GM19238 (cell line): ENCODE measurements around the gene TNRC6C.

ENCODE experiments used
- DNase-seq: peaks from one replicate; pipeline ENCODE4 v3.0.0; 2011; ENCODE audit warnings: low spot score; ENCODE audit not compliant: insufficient read length

Gene TNRC6C

GRCh38 chr17:78012428-78012827 lies 53.9 kb downstream of the TNRC6C start:
- no peak for DNase-seq

GRCh38 chr17:78013683-78014467 lies 55.4 kb downstream of the TNRC6C start:
- DNase-seq, result no peak

- no peak for DNase-seq
Measured at GRCh38 chr17:78014646-78015045, 56.1 kb downstream of the TNRC6C start.

GRCh38 chr17:78016852-78017251 lies 58.3 kb downstream of the TNRC6C start:
- no peak for DNase-seq

- no peak for DNase-seq
Measured at GRCh38 chr17:78019367-78019975, 61.0 kb downstream of the TNRC6C start.

GRCh38 chr17:78019976-78020716 lies 61.6 kb downstream of the TNRC6C start:
- DNase-seq, result no peak

- no peak for DNase-seq
Measured at GRCh38 chr17:78020717-78021108, 62.2 kb downstream of the TNRC6C start.

- no peak for DNase-seq
Measured at GRCh38 chr17:78022425-78022824, 63.9 kb downstream of the TNRC6C start.

GRCh38 chr17:78023042-78023441 lies 64.5 kb downstream of the TNRC6C start:
- no peak for DNase-seq

GRCh38 chr17:78026381-78026780 lies 67.9 kb downstream of the TNRC6C start:
- DNase-seq, result no peak

GRCh38 chr17:78027121-78027520 lies 68.6 kb downstream of the TNRC6C start:
- no peak for DNase-seq

GRCh38 chr17:78029697-78030096 lies 71.2 kb downstream of the TNRC6C start:
- no peak for DNase-seq

- DNase-seq, result no peak
Measured at GRCh38 chr17:78031435-78031834, 72.9 kb downstream of the TNRC6C start.

- DNase-seq, result no peak
Measured at GRCh38 chr17:78032166-78032565, 73.7 kb downstream of the TNRC6C start.

- no peak for DNase-seq
Measured at GRCh38 chr17:78034429-78035091, 76.1 kb downstream of the TNRC6C start.

GRCh38 chr17:78037280-78037679 lies 78.8 kb downstream of the TNRC6C start:
- DNase-seq, result no peak

- DNase-seq, result no peak
Measured at GRCh38 chr17:78038748-78039288, 80.3 kb downstream of the TNRC6C start.

- DNase-seq, result no peak
Measured at GRCh38 chr17:78039581-78039980, 81.1 kb downstream of the TNRC6C start.

GRCh38 chr17:78040440-78041385 lies 82.2 kb downstream of the TNRC6C start:
- no peak for DNase-seq

GRCh38 chr17:78041386-78042179 lies 83.1 kb downstream of the TNRC6C start:
- DNase-seq, result no peak
